Measurements from ENCODE around the gene PLCXD1.

PLCXD1 gene

DNA sequence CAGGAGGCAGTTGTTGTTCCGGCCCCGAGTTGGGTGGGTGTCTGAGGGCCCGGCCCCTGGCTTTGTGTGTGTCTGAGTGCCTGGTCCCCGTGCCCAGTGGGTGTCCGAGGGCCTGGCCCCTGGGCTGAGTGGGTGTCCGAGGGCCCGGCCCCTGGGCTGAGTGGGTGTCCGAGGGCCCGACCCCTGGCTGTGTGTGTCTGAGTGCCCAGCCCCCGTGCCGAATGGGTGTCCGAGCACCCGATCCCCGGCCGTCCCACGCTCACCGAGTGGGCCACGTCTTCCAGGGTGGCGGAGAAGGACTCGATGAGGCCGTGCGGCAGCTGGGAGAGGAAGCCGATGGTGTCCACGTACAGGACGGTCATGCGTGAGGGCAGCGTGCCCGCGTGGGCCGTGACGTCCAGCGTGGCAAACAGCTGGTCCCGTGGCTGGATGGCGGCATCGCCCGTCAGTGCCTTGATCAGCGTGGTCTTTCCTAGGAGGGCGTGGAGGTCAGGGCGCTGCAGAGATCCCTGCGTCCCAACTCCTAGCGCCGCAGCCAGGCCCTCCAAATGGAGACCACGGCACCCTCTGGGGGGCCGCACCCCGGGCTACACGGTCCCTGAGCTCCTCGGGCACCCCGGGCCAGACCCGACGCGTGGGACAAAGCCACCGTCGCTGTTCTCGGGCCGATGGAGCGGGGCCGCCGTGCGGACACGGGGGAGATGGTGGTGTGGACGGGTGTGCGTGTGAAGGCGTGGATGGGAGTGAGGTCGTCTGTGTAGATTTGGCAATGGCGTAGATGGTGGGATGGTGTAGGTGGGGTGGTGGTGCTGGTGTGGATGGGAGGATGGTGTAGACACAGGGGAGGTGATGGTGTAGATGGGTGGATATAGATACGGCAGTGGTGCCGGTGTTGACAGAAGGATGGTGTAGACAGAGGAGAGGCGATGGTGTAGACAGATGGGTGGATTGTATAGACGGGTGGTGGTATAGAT lies 30.3 kb downstream of the PLCXD1 start:
- no peaks in the 10 kb centered on the region for H3K9me3 ChIP-seq
- TF ChIP-seq, protein P1, sequence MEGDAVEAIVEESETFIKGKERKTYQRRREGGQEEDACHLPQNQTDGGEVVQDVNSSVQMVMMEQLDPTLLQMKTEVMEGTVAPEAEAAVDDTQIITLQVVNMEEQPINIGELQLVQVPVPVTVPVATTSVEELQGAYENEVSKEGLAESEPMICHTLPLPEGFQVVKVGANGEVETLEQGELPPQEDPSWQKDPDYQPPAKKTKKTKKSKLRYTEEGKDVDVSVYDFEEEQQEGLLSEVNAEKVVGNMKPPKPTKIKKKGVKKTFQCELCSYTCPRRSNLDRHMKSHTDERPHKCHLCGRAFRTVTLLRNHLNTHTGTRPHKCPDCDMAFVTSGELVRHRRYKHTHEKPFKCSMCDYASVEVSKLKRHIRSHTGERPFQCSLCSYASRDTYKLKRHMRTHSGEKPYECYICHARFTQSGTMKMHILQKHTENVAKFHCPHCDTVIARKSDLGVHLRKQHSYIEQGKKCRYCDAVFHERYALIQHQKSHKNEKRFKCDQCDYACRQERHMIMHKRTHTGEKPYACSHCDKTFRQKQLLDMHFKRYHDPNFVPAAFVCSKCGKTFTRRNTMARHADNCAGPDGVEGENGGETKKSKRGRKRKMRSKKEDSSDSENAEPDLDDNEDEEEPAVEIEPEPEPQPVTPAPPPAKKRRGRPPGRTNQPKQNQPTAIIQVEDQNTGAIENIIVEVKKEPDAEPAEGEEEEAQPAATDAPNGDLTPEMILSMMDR (IDR thresholded peaks at IDR 0.05) = no peak
- H3K36me3 ChIP-seq = peaks cover 70% of the 10 kb centered on the region
- no peaks in the 10 kb centered on the region for H3K27me3 ChIP-seq
- no peak overlapping the region for H3K4me3 ChIP-seq (ENCODE audit: low read depth in 1 of 2, low read length in 1 of 2)
- no peak overlapping the region for H3K27ac ChIP-seq
- H3K4me1 ChIP-seq (ENCODE audit: control insufficient read depth in 1 of 2, insufficient read depth in 1 of 2, low read depth in 1 of 2, low read length in 1 of 2) = no peaks in the 10 kb centered on the region

DNA sequence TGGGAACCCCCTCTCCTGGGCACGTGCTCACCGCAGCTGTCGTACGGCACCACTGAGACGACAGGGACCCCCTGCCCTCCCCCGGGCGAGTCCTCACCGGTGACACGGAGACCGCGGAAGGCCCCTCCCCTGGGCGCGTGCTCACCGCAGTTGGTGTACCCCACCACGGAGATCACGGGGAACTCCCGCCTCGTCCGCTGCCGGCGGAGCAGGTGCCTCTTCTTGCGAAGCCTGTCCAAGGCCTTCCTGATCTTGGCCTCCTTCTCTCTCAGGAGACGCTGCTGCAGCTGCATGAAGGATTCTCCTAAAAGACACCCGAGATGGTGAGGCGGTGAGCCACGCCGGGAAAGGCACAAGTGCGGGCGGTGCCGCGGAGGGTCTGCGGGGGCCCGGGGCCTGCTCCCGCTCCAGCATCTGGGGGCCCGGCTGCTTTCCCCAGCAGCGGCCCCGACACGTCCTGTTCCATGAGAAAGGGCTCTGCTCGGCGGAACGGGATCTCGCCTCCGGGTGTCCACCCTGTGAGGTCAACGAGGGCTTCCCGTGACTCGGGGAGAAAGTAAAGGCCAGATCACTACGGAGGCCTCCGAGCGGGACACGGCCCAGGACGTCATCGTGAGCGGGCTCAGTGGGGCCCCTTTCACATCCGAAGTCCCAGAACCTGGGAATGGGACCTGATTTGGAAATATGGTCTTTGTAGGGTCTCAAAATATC lies 31.6 kb downstream of the PLCXD1 start:
- Histone ChIP-seq H3K36me3 (peaks cover 60% of the 10 kb centered on the region), H3K4me3 (ENCODE audit: low read depth in 1 of 2, low read length in 1 of 2) (no peak overlapping the region), H3K27me3 (no peaks in the 10 kb centered on the region), H3K27ac (no peak overlapping the region), H3K9me3 (no peaks in the 10 kb centered on the region), H3K4me1 (ENCODE audit: control insufficient read depth in 1 of 2, insufficient read depth in 1 of 2, low read depth in 1 of 2, low read length in 1 of 2) (peaks cover 0 to 2% of the 10 kb centered on the region in 2 experiments)
- TF ChIP-seq, protein P1 (IDR thresholded peaks at IDR 0.05) = no peak

DNA sequence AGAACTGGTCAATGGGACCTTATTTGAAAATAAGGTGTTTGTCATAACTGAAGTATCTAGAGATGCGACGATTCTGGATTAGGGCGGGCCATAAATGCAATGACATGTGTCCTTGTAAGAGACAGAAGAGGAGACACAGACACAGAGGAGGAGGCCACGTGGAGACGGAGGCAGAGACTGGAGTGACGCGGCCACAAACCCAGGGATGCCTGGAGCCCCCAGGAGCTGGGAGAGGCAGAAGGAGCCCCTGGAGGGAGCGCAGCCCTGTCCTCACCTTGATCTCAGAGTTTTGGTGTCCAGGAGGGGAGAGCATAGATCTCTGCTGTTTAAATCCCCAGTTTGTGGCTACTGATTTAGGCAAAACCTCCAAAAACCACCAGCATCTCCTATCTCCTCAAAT lies 32.4 kb downstream of the PLCXD1 start:
- Histone ChIP-seq H3K4me3 (ENCODE audit: low read depth in 1 of 2, low read length in 1 of 2) (no peak overlapping the region), H3K27me3 (no peaks in the 10 kb centered on the region), H3K27ac (no peak overlapping the region), H3K9me3 (no peaks in the 10 kb centered on the region), H3K36me3 (peaks cover 53% of the 10 kb centered on the region), H3K4me1 (ENCODE audit: control insufficient read depth in 1 of 2, insufficient read depth in 1 of 2, low read depth in 1 of 2, low read length in 1 of 2) (peaks cover 0 to 5% of the 10 kb centered on the region in 2 experiments)
- TF ChIP-seq, protein P1 (IDR thresholded peaks at IDR 0.05) = no peak

DNA sequence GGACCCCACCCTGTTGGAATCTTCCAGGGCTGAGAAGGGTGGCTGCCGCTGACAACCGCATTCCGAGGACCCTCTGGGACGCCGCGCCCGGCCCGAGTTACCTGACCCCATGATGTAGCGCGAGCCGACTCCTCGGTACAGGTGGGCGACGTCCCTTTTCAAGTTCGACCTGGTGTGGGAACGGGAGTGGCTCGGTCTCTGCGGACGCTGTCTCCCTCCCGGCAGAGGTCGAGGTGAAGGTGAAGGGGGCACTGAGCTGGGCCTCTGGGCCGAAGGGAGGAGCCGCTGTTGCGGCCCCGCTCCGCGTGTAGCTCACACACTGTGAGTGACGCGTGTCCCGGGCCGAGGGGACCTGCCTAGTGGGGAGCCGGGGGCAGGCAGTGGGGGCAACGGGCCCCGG lies 32.9 kb downstream of the PLCXD1 start:
- H3K27me3 ChIP-seq = no peaks in the 10 kb centered on the region
- H3K9me3 ChIP-seq = no peaks in the 10 kb centered on the region
- H3K27ac ChIP-seq = no peak overlapping the region
- H3K4me3 ChIP-seq (ENCODE audit: low read depth in 1 of 2, low read length in 1 of 2) = no peak overlapping the region
- peaks cover 50% of the 10 kb centered on the region for H3K36me3 ChIP-seq
- TF ChIP-seq, protein P1 (IDR thresholded peaks at IDR 0.05) = no peak
- H3K4me1 ChIP-seq (ENCODE audit: control insufficient read depth in 1 of 2, insufficient read depth in 1 of 2, low read depth in 1 of 2, low read length in 1 of 2) = peaks cover 0 to 5% of the 10 kb centered on the region in 2 experiments

DNA sequence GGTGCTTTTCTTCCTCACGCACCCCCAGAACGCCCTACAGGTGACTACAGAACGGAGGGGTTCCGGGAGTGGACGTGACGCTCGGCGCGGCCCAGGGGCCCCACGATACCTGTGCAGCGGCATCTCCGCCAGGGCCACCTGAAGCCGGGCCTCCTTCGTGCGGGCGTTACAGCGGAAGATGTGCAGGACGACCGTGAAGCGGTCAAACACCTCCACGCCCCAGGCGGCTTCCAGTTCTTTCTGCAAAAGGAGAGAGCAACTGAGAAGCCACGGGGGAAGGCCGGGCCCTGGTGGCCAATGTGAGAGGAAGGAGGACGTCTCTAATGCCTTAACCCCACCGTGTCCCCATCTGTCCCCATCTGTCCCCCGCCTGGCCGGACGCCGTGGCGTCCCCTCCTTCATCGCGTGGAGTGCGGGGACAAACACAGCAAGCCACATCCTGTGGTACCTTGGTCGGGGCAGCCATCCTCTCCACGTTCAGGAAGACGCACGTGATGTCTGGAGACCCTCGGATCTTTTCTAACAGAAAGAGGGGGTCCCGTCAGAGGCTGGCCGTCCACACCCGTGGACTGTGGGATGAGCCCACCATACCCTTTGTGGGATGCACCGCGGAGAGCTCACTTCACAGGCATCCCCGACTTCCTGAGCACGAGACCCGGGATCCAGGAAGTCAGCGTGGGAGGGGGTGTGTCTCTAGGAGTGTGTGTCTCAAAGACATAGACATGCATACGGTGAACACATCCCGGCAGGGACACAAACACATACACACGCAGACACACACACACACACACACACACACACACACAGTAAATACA lies 33.8 kb downstream of the PLCXD1 start:
- no peaks in the 10 kb centered on the region for H3K9me3 ChIP-seq
- H3K4me1 ChIP-seq (ENCODE audit: control insufficient read depth in 1 of 2, insufficient read depth in 1 of 2, low read depth in 1 of 2, low read length in 1 of 2) = peaks cover 7 to 14% of the 10 kb centered on the region in 2 experiments
- peaks cover 46% of the 10 kb centered on the region for H3K36me3 ChIP-seq
- no peak overlapping the region for H3K4me3 ChIP-seq (ENCODE audit: low read depth in 1 of 2, low read length in 1 of 2)
- TF ChIP-seq, protein P1 (IDR thresholded peaks at IDR 0.05) = no peak
- peaks cover 4% of the 10 kb centered on the region for H3K27me3 ChIP-seq
- no peak overlapping the region for H3K27ac ChIP-seq
